AG09309 (cell line): Measurements from ENCODE around the gene TNFAIP8L1.
A peak's percentile ranks its signal among the peaks of the same experiment; 100 is the strongest.
"Not testable (repeated sequence)": the region's sequence is repeated elsewhere in the genome, so short reads cannot be mapped to it uniquely, and the experiment has no call there.

Source experiments
- DNase-seq: peaks from one replicate; pipeline ENCODE4 v3.0.0-alpha.2; 2010; ENCODE audit warnings: low read depth
- H3K4me3 ChIP-seq: 2 replicates; pipeline ENCODE4 v1.5.1; 2011; ENCODE audit warnings: mild to moderate bottlenecking, low read depth, low read length, moderate library complexity; ENCODE audit not compliant: control insufficient read depth
- TF ChIP-seq, protein P1 (sequence below): IDR thresholded peaks from 2 replicates; pipeline ENCODE4 v1.5.1; 2011; ENCODE audit warnings: mild to moderate bottlenecking, low read depth, low read length, inconsistent platforms; ENCODE audit not compliant: insufficient read depth, control insufficient read depth; ENCODE audit errors: missing control alignments

TNFAIP8L1 gene

DNA sequence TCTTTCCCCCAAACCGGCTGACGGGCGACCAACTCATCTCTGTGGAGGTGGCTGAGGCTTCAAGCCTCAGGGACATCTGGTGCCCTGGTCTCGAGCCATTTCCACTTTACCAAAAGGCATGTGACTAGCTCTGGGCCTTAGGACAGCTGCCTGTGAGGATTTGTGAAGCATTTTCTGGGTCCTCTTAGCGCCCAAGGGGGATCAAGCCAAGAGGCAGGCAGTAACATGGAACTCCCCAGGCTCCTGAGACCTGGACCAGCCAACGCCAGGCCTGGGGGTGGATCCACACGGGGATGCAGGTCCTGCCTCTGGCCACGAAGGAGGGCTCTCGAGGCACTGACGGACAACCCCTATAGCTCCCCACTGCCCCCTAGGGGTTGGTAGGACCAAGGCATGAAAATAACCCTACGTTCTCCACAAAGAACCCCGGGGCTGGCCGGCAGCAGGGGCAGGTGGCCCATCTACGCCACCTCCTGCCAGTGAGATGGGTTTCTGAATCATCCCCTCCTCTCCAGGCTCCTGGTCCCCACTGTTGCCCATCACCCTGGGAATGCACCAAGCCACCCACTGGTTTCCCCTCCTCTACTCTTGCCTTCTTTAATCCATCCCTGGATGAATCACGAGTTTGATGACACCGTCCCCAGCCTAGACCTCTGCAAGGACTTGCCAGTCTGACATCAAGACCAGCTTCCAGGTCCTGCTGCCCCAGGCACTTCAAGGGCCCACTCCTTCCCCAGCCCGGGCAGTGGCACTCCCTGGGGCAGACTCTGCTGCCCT lies 37.8 kb downstream of the TNFAIP8L1 start:
- no peak overlapping the region for H3K4me3 ChIP-seq
- TF ChIP-seq, protein P1, sequence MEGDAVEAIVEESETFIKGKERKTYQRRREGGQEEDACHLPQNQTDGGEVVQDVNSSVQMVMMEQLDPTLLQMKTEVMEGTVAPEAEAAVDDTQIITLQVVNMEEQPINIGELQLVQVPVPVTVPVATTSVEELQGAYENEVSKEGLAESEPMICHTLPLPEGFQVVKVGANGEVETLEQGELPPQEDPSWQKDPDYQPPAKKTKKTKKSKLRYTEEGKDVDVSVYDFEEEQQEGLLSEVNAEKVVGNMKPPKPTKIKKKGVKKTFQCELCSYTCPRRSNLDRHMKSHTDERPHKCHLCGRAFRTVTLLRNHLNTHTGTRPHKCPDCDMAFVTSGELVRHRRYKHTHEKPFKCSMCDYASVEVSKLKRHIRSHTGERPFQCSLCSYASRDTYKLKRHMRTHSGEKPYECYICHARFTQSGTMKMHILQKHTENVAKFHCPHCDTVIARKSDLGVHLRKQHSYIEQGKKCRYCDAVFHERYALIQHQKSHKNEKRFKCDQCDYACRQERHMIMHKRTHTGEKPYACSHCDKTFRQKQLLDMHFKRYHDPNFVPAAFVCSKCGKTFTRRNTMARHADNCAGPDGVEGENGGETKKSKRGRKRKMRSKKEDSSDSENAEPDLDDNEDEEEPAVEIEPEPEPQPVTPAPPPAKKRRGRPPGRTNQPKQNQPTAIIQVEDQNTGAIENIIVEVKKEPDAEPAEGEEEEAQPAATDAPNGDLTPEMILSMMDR = peak; percentile 57
- no peak for DNase-seq

DNA sequence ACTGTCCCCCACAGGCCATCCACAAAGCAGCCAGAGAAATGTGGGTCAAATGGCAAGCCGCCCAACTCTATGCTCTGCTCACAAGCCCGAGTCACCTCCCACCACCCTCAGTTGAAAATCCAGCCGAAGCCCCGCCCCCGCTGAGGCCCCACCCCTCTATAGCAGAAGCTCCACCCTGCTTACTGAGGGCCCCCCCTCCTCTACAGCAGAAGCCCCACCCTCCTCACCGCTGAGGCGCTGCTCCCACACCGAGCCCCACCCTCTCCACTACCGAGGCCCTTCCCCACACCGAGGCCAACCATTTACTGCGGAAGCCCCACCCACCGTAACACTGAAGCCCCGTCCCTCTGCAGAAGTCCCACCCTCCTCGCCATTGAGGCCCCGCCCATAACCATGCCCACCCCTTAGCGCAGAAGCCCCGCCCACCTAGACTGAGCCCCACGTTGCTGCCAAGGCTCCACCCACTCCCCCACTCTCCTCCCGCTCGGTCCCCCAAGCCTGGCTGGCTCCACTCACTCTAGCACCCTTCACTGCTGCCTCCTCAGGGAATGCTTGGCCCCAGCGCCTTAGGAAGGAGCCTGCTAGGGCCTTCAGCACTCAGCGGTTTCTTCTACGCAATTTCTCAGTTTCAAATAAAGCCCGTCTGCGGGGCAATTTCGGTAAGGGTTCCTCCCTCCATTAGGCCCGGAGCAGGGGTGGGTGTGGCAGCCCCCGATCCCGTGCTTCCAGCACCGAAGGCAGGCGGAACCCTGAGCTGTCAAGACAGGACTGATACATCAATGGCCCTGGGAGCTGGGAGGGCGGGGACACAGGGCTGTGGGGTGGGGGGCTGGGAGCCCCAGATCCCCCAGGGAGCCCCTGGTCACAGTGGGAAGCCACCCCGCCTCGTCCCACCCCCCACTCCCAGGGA lies 39.8 kb downstream of the TNFAIP8L1 start:
- TF ChIP-seq, protein P1 = no peak
- DNase-seq = no peak
- no peak overlapping the region for H3K4me3 ChIP-seq

DNA sequence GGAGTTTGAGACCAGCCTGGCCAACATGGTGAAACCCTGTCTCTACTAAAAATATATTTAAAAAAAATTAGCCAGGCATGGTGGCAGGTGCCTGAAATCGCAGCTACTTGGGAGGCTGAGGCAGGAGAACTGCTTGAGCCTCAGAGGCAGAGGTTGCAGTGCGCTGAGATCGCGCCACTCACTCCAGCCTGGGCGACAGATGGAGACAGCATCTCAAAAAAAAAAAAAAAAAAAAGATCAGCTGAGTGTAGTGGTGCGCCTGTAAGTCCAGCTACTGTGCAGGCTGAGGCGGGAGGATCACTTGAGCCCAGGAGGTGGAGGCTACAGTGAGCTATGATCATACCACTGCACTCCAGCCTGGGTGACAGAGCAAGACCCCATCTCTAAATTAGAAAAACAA lies 40.7 kb downstream of the TNFAIP8L1 start:
- DNase-seq, H3K4me3 ChIP-seq: not testable (repeated sequence)

DNA sequence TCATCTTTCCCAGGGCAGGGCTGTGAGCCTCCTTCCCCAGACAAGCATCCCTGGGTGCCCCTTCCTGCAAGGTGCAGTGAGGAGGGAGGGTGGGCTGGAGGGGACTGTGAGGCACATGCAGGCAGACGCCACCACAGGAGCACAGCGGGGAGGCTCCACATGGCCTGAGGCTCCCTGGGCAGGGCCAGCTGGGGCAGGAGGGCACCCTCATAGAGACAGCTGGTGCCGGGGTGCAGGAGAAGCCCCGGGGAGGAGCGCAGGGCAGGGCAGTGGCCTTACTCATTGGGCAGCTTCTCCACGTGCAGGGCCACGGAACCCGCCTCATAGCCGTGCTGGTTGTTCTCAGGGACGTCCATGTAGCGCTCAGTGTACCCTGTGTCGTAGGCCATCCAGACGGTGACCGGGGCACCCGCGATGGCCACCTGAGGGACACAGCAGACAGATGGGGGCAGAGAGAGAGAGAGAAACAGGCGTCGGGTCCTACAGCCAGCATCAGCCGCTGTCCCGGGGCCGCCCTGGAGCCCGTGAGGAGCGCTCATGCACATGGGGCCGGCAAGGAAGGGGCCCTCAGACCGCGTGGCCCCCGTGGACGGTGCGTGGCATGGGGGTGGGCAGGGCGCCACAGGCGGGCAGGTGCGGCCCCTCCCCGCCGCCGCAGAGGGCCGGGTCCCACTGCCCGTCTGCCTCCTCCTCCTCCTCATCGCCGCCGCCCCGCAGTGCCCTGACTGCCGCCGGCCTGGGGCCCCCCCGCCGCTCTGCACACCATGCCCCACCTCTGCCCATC lies 43.3 kb downstream of the TNFAIP8L1 start:
- no peak overlapping the region for H3K4me3 ChIP-seq
- DNase-seq = no peak
- TF ChIP-seq, protein P1 = no peak

DNA sequence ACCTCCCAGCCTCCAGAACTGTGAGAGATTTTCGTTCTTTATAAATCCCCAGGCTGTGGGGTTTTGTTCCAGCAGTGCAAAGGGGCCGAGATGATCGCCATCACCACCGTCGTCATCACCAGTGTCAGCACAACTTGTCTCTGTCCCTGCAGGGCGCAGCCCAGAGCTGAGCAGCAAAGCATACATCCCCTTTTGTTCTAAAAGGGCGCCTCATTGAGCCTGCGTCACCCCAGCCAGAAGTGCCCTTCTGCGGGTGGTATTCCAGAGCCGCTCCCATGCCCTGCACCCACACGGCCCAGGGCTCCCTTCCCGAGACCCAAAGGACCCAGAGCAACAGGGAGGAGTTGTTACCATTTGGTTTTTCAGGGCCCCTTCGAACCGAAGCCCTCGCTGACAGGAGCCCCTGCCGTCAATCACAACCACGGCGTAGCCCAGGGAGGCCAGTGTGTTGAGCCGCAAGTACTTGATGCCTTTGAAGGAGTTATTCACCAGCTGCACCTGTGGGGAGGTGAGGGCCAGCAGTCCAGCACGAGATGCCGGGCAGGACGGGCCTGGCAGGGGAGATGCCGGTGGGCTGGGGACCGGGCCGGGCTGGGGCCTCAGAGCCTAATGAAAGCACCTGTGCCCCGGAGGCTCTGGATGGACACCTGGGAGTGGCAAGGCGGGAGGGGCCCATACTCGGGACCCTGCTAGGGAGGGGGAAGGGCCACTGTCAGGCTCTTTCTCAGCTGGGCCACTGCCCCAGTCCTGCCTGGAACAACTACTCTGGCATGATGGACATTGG lies 45.2 kb downstream of the TNFAIP8L1 start:
- no peak for DNase-seq
- TF ChIP-seq, protein P1 = no peak

DNA sequence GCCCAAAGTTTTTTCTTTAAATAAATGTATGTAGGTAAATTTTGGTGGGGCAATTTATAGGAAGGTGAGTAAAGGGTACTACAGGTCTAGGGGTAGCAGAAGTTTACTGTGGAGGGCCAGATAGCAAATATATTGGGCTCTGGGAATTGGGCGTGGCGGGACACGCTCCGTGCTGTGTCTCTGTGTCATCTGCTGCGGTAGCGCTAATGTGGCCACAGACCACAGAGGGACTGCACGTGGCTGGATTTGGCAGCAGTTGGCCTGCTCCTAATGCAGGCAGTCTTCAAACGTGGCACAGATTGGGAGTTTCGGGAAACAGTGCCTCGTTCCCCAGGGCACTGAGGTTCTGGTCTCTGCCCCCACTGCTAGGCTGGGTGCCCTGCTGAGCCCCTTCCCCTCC lies 47.4 kb downstream of the TNFAIP8L1 start:
- DNase-seq = no peak
- no peak overlapping the region for H3K4me3 ChIP-seq
- TF ChIP-seq, protein P1 = no peak

More for the DNA sequence above, 45.2 kb downstream of the TNFAIP8L1 start:
- H3K4me3 ChIP-seq = no peak overlapping the region
